HEK293T (cell line): ENCODE results near the gene ZBTB12.
"Not testable (repeated sequence)": the region's sequence is repeated elsewhere in the genome, so short reads cannot be mapped to it uniquely, and the experiment has no call there.

Experiments
- CTCF ChIA-PET: fragments of 350-600 bp; formaldehyde crosslinking; extraction: SDS; loops from one replicate; lab custom pipeline; 2021; ENCODE audit warnings: antibody characterized with exemption, inconsistent platforms; lab: Yijun Ruan, JAX
- POLR2A ChIA-PET: fragments of 350-600 bp; formaldehyde crosslinking; extraction: SDS; loops from one replicate; lab custom pipeline; 2020; ENCODE audit warnings: antibody characterized with exemption, inconsistent platforms; lab: Yijun Ruan, JAX
- DNase-seq: peaks from one replicate; pipeline ENCODE4 v3.0.0; 2012; ENCODE audit warnings: mixed read lengths; ENCODE audit errors: extremely low spot score
- ARNT ChIP-seq: fragments of 450-650 bp; IDR thresholded peaks from 2 replicates; pipeline ENCODE4 v1.6.1; 2017; ENCODE audit warnings: mild to moderate bottlenecking
- BHLHE40 ChIP-seq: fragments of 450-650 bp; IDR thresholded peaks from 2 replicates; pipeline ENCODE4 v1.6.1; 2016; ENCODE audit warnings: mild to moderate bottlenecking, moderate library complexity, borderline replicate concordance
- CTBP1 ChIP-seq: fragments of 450-650 bp; IDR thresholded peaks from 2 replicates; pipeline ENCODE4 v1.6.1; 2016; ENCODE audit warnings: borderline replicate concordance
- ELF4 ChIP-seq: fragments of 450-650 bp; IDR thresholded peaks from 2 replicates; pipeline ENCODE4 v1.6.1; 2017; ENCODE audit warnings: antibody characterized with exemption
- FOXA1 ChIP-seq: fragments of 450-650 bp; IDR thresholded peaks from 2 replicates; pipeline ENCODE4 v1.6.1; 2016; ENCODE audit warnings: mild to moderate bottlenecking
- FOXK2 ChIP-seq: fragments of 450-650 bp; IDR thresholded peaks from 2 replicates; pipeline ENCODE4 v1.6.1; 2016; ENCODE audit warnings: mild to moderate bottlenecking
- FOXM1 ChIP-seq: fragments of 450-650 bp; IDR thresholded peaks from 2 replicates; pipeline ENCODE4 v1.6.1; 2017; ENCODE audit warnings: mild to moderate bottlenecking, borderline replicate concordance
- HDGF ChIP-seq: fragments of 450-650 bp; IDR thresholded peaks from 2 replicates; pipeline ENCODE4 v1.6.1; 2017; ENCODE audit warnings: antibody characterized with exemption, borderline replicate concordance
- L3MBTL2 ChIP-seq: fragments of 450-650 bp; conservative IDR thresholded peaks from 2 replicates; pipeline ENCODE4 v1.6.1; 2016; ENCODE audit warnings: mild to moderate bottlenecking
- LEF1 ChIP-seq: fragments of 450-650 bp; IDR thresholded peaks from 2 replicates; pipeline ENCODE4 v1.6.1; 2017; ENCODE audit warnings: mild to moderate bottlenecking, borderline replicate concordance
- NFRKB ChIP-seq: fragments of 450-650 bp; IDR thresholded peaks from 2 replicates; pipeline ENCODE4 v1.6.1; 2016; ENCODE audit warnings: mild to moderate bottlenecking, moderate library complexity
- SP1 ChIP-seq: fragments of 450-650 bp; IDR thresholded peaks from 2 replicates; pipeline ENCODE4 v1.6.1; 2017
- SUZ12 ChIP-seq: fragments of 450-650 bp; IDR thresholded peaks from 2 replicates; pipeline ENCODE4 v1.6.1; 2016; ENCODE audit warnings: mild to moderate bottlenecking
- TARDBP ChIP-seq: fragments of 450-650 bp; IDR thresholded peaks from 2 replicates; pipeline ENCODE4 v1.6.1; 2016
- ZNF384 ChIP-seq: fragments of 450-650 bp; IDR thresholded peaks from 2 replicates; pipeline ENCODE4 v1.6.1; 2016
- TF ChIP-seq, protein P1 (sequence below): fragments of 450-650 bp; IDR thresholded peaks from 2 replicates; pipeline ENCODE4 v1.6.1; 2016

ZBTB12 gene

DNA sequence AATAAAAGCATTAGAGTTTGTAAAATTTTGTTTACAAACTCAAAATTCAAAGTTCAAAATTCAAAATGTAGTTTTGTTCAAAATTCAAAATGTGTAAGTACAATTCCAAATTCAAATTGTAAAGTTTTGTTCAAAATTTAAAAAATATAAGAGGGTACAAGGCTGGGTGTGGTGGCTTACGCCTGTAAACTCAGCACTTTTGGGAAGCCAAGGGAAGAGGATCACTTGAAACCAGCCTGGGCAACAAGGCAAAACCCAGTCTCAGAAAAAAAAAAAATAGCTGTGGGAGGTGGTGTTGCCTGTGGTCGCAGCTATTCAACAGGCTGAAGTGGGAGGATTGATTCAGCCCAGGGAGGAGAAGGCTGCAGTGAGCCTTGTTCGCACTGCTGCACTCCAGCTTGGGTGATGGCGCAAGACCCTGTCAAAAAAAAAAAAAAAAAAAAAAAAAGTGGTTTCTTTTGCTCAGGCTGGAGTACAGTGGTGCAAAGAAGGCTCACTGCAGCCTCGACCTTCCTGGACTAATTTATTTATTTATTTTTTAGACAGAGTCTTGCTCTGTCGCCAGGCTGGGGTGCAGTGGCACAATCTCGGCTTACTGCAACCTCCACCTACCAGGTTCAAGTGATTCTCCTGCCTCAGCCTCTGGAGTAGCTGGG is 5.4 kb upstream of the ZBTB12 start:
- POLR2A ChIA-PET = interaction anchor here (1.1 to 2.5 kb wide), 2 partner anchors 45 to 65 kb away, joined by 6 to 7 read pairs; partner anchors contain the start of genes DXO and NEU1
- TF ChIP-seq BHLHE40 (no peak), SP1 (no peak), FOXM1 (no peak), ARNT (no peak), ZNF384 (peak; percentile 70; the same call in 1 of the 2 replicates), L3MBTL2 (no peak)
- TF ChIP-seq, protein P1, sequence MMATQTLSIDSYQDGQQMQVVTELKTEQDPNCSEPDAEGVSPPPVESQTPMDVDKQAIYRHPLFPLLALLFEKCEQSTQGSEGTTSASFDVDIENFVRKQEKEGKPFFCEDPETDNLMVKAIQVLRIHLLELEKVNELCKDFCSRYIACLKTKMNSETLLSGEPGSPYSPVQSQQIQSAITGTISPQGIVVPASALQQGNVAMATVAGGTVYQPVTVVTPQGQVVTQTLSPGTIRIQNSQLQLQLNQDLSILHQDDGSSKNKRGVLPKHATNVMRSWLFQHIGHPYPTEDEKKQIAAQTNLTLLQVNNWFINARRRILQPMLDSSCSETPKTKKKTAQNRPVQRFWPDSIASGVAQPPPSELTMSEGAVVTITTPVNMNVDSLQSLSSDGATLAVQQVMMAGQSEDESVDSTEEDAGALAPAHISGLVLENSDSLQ = no peak
- no peak for DNase-seq
- CTCF ChIA-PET = interaction anchor here (0.6 to 0.9 kb wide), 3 partner anchors 9 to 183 kb away, joined by 3 read pairs; no protein-coding TSS in a partner anchor

DNA sequence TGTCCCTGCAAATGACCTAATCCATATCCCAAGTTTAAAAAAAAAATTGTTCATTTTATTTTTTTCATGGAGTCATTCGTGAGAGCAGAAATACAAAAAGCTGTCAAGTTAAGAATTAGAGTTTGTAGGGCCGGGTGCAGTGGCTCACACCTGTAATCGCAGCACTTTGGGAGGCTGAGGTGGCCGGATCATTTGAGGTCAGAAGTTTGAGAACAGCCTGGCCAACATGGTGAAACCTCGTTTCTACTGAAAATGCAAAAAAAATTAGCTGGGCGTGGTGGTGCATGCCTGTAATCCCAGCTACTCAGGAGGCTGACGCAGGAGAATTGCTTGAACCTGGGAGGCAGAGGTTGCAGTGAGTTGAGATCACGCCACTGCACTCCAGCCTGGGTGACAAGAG is 4.8 kb upstream of the ZBTB12 start:
- CTCF ChIA-PET = interaction anchor here (0.9 kb wide), 1 partner anchor 137 kb away, joined by 3 read pairs; no protein-coding TSS in a partner anchor
- not testable (repeated sequence) for DNase-seq
- POLR2A ChIA-PET = interaction anchor here (1.1 kb wide), 1 partner anchor 65 kb away, joined by 6 read pairs; the partner anchor contains the start of gene DXO

DNA sequence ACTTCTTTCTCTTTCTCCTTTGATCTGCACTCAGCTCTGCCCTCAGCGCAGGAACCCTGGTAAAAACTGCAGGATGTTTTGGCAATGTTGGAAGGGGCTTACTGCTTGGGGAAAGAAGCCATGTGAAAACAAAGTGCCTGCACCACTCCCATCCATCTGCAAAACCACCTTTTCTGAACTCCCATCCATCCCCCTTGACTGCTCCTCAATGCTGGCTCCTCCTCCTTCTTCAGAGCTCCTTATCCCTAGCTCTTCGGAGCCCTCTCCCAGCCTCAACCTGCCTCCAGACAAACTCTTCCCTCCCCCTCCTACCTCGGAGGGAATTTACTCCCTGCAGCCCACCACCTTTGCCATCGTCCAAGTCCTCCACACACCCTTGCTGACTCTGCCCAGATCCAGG is 4.2 kb upstream of the ZBTB12 start:
- CTCF ChIA-PET = no interaction called here
- no peak for DNase-seq
- POLR2A ChIA-PET = interaction anchor here (1.2 kb wide), 1 partner anchor 245 kb away, joined by 3 read pairs; the partner anchor contains the start of gene C6orf47
- TF ChIP-seq FOXK2 (no peak), BHLHE40 (no peak), FOXA1 (no peak), SP1 (no peak), LEF1 (no peak), FOXM1 (no peak), L3MBTL2 (no peak), ARNT (no peak), NFRKB (no peak)

DNA sequence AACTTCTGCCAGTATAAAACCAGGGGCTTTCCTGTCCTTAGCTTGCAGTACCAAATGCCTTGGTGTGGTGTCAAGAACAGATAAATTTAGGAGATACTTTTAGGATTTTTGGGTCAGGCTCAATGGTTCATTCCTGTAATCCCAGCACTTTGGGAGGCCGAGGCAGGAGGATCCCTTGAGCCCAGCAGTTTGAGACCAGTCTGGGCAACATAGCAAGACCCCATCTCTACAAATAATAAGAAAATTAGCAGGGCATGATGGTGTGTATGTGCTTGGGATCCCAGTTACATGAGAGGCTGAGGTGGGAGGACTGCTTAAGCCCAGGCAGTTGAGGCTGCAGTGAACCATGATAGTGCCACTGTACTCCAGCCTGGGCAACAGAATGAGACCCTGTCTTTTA is 3.2 kb upstream of the ZBTB12 start:
- CTCF ChIA-PET = no interaction called here
- DNase-seq = no peak
- no peak for TF ChIP-seq LEF1
- TF ChIP-seq SUZ12 = no peak
- no peak for TF ChIP-seq L3MBTL2
- TF ChIP-seq ARNT = no peak
- no peak for TF ChIP-seq NFRKB
- no peak for TF ChIP-seq FOXA1
- no peak for TF ChIP-seq ELF4
- TF ChIP-seq TARDBP = no peak
- no peak for TF ChIP-seq BHLHE40
- TF ChIP-seq, protein P1 = no peak
- TF ChIP-seq HDGF = no peak
- no peak for TF ChIP-seq CTBP1
- POLR2A ChIA-PET = interaction anchor here (1.2 to 1.9 kb wide), 2 partner anchors 46 to 244 kb away, joined by 3 to 6 read pairs; partner anchors contain the start of gene C6orf47

DNA sequence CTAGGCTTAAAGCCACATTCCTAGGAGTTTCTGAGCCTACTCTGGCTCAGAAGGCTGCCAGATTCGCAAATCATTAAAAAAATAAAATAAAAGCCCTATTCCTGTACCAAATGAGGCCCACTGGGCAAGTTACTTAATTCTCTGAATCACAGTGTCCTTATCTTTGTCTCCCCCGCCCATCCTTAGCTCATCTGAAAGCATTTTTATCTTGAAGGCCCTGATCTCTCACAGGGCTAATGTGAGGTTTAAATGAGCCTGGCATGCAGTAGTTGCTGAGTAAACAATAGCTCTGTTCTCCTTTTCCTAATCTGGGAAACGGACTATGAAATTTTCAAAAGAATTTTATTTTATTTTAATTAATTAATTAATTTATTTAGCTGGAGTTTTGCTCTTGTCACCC is 2.1 kb upstream of the ZBTB12 start:
- DNase-seq = no peak
- ChIA-PET POLR2A (interaction anchor here (1.2 to 1.9 kb wide), 2 partner anchors 47 to 55 kb away, joined by 3 to 6 read pairs; partner anchors contain the start of genes NELFE and SKIC2), CTCF (interaction anchor here (0.9 to 1.2 kb wide), 2 partner anchors 19 to 49 kb away, joined by 3 read pairs; no protein-coding TSS in a partner anchor)
- TF ChIP-seq FOXA1 = no peak
- TF ChIP-seq BHLHE40 = no peak
- no peak for TF ChIP-seq SP1
- TF ChIP-seq ARNT = no peak
- no peak for TF ChIP-seq ELF4
- no peak for TF ChIP-seq TARDBP
- TF ChIP-seq CTBP1 = no peak
- TF ChIP-seq LEF1 = no peak
- TF ChIP-seq, protein P1 = no peak
- no peak for TF ChIP-seq NFRKB
- TF ChIP-seq FOXK2 = no peak
- no peak for TF ChIP-seq FOXM1
- TF ChIP-seq ZNF384 = no peak
- TF ChIP-seq HDGF = no peak
- TF ChIP-seq SUZ12 = no peak
- no peak for TF ChIP-seq L3MBTL2

DNA sequence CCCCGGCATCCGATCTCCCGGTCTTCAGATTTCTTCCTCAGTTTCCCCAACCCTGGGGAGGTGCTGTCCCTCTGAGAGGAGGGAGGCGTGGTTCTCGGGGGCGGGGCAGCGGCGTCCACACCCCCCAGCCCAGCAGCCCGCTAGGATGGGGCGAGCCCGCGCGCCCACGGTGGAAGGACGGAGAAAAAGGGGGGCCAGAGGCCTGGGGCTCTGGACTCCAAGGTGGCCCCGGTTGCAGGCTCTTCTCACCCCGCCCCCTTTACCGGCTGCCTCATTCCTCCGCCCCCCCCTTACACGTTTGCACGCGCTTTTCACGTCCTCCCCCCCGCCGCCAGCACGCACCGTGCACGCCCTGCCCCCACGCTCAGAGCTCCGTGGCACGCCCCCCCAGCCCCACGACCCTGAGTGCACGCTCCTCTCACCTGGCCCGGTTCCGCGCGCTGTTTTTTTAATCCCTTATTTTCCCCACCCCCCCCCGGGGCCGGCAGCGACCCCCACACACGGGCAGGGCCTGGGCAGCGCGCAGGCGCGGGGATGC is 402 bp downstream of the ZBTB12 start:
- no peak for TF ChIP-seq FOXK2
- no peak for TF ChIP-seq HDGF
- TF ChIP-seq ELF4 = no peak
- peak; percentile 28 for DNase-seq
- POLR2A ChIA-PET = interaction anchor here (1.0 to 2.8 kb wide), 5 partner anchors 22 to 58 kb away, joined by 3 to 16 read pairs (median 5); partner anchors contain the start of genes NELFE, NEU1 and SKIC2
- CTCF ChIA-PET = no interaction called here
